Esophagus squamous epithelium (tissue), 4 donors: ENCODE data around the gene SPON1.

Experiments
- POLR2A ChIP-seq, 4 donors: fragments of 450-650 bp; IDR thresholded peaks; one replicate each; pipeline ENCODE4 v1.6.1; 2017; ENCODE audit warnings: antibody characterized with exemption in 4 of 4, mild to moderate bottlenecking in 4 of 4, moderate library complexity in 3 of 4
- TF ChIP-seq, protein P1 (sequence below), 6 experiments: fragments of 450-650 bp in 4 of 6; fragments of 200-600 bp in 2 of 6; sonication (generic) in 2 of 6; IDR thresholded peaks; one replicate each; pipeline ENCODE4 v1.5.1; 2016 to 2019; ENCODE audit warnings: antibody characterized with exemption in 6 of 6, mild to moderate bottlenecking in 4 of 6, moderate library complexity in 4 of 6

DNA sequence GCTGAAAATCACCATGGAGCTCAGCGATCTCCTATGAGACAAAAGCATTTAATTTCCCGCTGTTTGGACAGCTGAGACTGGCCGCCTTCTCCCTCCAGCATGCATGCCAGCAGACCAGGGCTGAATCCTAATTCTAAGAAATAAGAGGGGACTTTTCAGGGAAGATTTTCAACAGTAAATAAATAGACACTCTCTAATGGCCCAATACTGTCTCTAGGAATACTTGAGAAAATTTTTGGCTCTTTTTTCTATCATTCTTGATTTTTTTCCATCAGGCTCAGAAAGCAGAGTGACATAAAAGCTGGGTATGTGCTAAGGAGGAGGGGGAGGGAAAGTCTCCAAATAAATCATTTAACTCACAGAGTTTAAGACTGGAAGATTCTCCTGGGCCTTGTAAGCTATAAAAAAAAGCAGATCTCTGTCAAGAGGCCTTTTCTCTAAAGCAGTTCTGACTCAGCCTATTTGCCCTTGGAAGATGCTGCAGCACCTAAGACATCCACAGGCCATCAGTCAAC lies 17.6 kb upstream of the SPON1 start:
- TF ChIP-seq, protein P1, sequence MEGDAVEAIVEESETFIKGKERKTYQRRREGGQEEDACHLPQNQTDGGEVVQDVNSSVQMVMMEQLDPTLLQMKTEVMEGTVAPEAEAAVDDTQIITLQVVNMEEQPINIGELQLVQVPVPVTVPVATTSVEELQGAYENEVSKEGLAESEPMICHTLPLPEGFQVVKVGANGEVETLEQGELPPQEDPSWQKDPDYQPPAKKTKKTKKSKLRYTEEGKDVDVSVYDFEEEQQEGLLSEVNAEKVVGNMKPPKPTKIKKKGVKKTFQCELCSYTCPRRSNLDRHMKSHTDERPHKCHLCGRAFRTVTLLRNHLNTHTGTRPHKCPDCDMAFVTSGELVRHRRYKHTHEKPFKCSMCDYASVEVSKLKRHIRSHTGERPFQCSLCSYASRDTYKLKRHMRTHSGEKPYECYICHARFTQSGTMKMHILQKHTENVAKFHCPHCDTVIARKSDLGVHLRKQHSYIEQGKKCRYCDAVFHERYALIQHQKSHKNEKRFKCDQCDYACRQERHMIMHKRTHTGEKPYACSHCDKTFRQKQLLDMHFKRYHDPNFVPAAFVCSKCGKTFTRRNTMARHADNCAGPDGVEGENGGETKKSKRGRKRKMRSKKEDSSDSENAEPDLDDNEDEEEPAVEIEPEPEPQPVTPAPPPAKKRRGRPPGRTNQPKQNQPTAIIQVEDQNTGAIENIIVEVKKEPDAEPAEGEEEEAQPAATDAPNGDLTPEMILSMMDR (IDR thresholded peaks at IDR 0.05): no peak
- no peak for TF ChIP-seq POLR2A (IDR thresholded peaks at IDR 0.05)
